BJ (cell line): ENCODE results near the gene SEMA6C. TPM values are rescaled to one million over a fixed set of nuclear protein-coding genes. Genes with fewer than 3 reads are reported as not detected.

ENCODE experiments used
- CTCF ChIA-PET: fragments of 350-600 bp; formaldehyde crosslinking; extraction: SDS; loops from one replicate; lab custom pipeline; 2021; ENCODE audit warnings: antibody characterized with exemption, inconsistent platforms; lab: Yijun Ruan, JAX
- POLR2A ChIA-PET: fragments of 300-600 bp; sonication (Branson Sonifier 250); formaldehyde crosslinking; extraction: SDS; loops from one replicate; lab custom pipeline; 2021; ENCODE audit warnings: antibody characterized with exemption; lab: Charles Lee
- DNase-seq: peaks from one replicate; pipeline ENCODE4 v3.0.0-alpha.2; 2011; ENCODE audit warnings: low read depth
- H3K27me3 ChIP-seq: 2 replicates; pipeline ENCODE4 v1.6.0; 2011; ENCODE audit warnings: low read length; ENCODE audit not compliant: control insufficient read depth, insufficient read depth
- H3K36me3 ChIP-seq: 2 replicates; pipeline ENCODE4 v1.5.1; 2011; ENCODE audit warnings: low read length; ENCODE audit not compliant: control insufficient read depth, insufficient read depth
- H3K4me3 ChIP-seq: 2 replicates; pipeline ENCODE4 v1.5.1; 2011; ENCODE audit warnings: low read depth, mild to moderate bottlenecking, control low read depth, low read length
- CTCF ChIP-seq: IDR thresholded peaks from 2 replicates; pipeline ENCODE4 v1.5.1; 2011; ENCODE audit warnings: low read depth, mild to moderate bottlenecking, control low read depth, inconsistent platforms, low read length, moderate library complexity; ENCODE audit not compliant: insufficient read depth
- polyA plus RNA-seq: library from polyadenylated mRNA; depleted of rRNA; stranded (reverse); fragments of >200 nt; gene quantifications from 2 replicates; pipeline ENCODE4 v1.2.3, GENCODE V29; 2011

The SEMA6C gene
- polyA plus RNA-seq, 1 experiment, result 1.8 TPM

- ChIA-PET CTCF (interaction anchor here (1.3 to 1.6 kb wide), 2 partner anchors 18 to 36 kb away, joined by 3 read pairs; no protein-coding TSS in a partner anchor), POLR2A (no interaction called here)
- no peaks in the 10 kb centered on the region for H3K36me3 ChIP-seq
- no peak for DNase-seq
- no peak overlapping the region for H3K4me3 ChIP-seq
- TF ChIP-seq CTCF, result no peak
- H3K27me3 ChIP-seq, result no peaks in the 10 kb centered on the region
Measured at GRCh38 chr1:151135433-151136385, 10.7 kb downstream of the SEMA6C start.

- ChIA-PET CTCF (interaction anchor here (1.3 to 1.6 kb wide), 2 partner anchors 17 to 35 kb away, joined by 3 read pairs; no protein-coding TSS in a partner anchor), POLR2A (no interaction called here)
- no peak for DNase-seq
- no peaks in the 10 kb centered on the region for H3K27me3 ChIP-seq
- no peak for TF ChIP-seq CTCF
- H3K4me3 ChIP-seq, result no peak overlapping the region
- H3K36me3 ChIP-seq, result no peaks in the 10 kb centered on the region
Measured at GRCh38 chr1:151134991-151135390, 11.4 kb downstream of the SEMA6C start.

GRCh38 chr1:151134396-151134795, 12.0 kb downstream of the SEMA6C start:
- Histone ChIP-seq H3K36me3 (no peaks in the 10 kb centered on the region), H3K4me3 (no peak overlapping the region), H3K27me3 (no peaks in the 10 kb centered on the region)
- ChIA-PET POLR2A (no interaction called here), CTCF (interaction anchor here (1.3 to 1.5 kb wide), 2 partner anchors 21 to 35 kb away, joined by 3 read pairs; no protein-coding TSS in a partner anchor)
- no peak for TF ChIP-seq CTCF
- DNase-seq, result no peak

- no peak for TF ChIP-seq CTCF
- ChIA-PET CTCF (interaction anchor here (0.6 to 1.5 kb wide), 2 partner anchors 22 to 286 kb away, joined by 3 to 4 read pairs; no protein-coding TSS in a partner anchor), POLR2A (no interaction called here)
- no peak overlapping the region for H3K4me3 ChIP-seq
- no peak for DNase-seq
- H3K36me3 ChIP-seq, result no peaks in the 10 kb centered on the region
- H3K27me3 ChIP-seq, result no peaks in the 10 kb centered on the region
Measured at GRCh38 chr1:151133018-151133806, 13.2 kb downstream of the SEMA6C start.
